GM18508 (cell line): Measurements from ENCODE around the gene TMOD3.
"Not testable (repeated sequence)": the region's sequence is repeated elsewhere in the genome, so short reads cannot be mapped to it uniquely, and the experiment has no call there.

Source experiments
- ATAC-seq: cut with Tn5 transposase; IDR thresholded peaks from one replicate; pipeline ENCODE4 v1.9.1; 2021; ENCODE audit warnings: moderate number of reproducible peaks; ENCODE audit not compliant: insufficient read depth, unreplicated experiment

TMOD3 gene

DNA sequence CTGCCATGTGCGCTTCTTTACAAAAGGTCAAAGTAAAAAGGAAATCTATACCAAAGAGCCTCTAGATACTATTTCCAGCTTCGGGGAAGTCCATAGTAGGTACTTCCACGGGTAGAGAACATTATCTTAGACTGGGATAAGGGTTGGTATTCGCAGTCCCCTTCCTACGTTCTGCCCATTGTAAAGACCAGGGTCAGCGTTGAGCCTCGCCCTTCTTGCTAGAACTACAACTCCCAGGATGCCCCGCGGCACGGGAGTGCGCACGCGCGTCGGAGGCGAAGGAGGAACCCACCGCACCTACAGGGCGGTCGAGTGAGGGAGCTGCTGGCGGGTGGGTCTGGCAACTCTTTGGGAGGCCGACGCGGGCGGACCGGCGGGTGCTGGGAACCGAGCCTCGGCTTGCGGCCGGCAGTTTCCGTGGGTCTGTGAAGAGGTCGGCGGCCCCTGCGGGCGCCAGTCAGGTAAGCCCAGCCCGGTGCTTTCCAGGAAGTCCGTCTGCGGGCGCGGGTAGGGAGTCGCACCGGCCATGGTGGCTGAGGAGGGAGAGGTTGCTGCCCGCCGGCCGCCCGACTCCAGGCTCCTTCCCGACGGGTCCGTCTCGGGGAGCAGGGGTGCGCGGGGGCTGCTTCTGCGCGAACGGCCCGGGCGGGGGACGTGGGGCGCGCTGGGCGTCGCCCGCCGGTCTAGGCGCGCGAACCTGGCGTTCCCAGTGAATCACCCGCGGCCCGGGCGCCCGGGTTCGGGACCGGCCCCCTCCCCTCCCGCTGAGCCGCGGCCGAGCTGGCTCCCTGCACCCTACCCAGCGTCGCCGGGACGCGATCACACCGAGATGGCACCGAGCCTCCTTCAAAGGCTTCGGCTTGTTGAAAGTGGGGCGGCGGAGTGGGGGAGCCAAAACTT is at the start of gene TMOD3:
Gene TMOD3, plus strand, starts transcription at position 278 of the 900 bp plus-strand sequence. CDS start 33,232 bp downstream, outside the sequence.
- ATAC-seq, result no peak

DNA sequence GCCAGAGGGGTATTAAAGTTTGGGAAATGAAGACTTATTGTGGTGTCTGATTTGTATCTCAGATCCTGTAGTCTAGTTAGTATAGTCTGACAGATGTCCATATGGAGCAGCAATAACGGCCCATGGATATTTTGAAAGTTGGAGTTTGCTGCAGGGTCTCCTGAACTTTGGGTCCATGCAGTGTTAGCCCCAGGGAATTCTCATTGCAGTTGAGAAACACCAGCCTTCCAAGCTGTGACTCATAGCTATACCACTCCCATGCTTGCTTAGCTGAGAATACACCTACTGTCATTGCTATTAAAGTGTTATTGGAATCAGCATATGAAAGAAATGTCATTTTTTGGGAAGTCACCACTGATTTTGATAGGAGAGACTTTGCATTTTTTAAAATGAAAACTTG is 48.8 kb upstream of the TMOD3 start:
- ATAC-seq, result no peak

DNA sequence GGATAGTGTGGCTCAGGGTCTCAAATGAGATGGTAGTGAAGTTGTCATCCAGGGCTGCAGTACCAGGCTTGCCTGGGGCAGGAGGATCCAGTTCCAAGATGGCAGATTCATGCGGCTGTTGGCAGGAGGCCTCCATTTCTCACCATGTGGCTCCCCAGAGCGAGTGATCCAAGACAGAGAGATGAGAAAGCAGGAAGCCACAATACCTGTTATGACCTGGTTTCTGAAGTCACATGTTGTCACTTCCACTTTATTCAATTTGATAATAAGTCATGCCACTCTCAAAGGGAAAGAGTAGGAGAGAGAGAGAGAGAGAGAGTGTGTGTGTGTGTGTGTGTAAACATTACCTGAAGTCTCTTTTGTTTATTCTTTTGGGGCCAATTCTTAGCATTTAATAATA is 47.9 kb upstream of the TMOD3 start:
- ATAC-seq, result no peak

GRCh38 chr15:51782357-51782896 is 47.0 kb upstream of the TMOD3 start:
- ATAC-seq, result no peak

DNA sequence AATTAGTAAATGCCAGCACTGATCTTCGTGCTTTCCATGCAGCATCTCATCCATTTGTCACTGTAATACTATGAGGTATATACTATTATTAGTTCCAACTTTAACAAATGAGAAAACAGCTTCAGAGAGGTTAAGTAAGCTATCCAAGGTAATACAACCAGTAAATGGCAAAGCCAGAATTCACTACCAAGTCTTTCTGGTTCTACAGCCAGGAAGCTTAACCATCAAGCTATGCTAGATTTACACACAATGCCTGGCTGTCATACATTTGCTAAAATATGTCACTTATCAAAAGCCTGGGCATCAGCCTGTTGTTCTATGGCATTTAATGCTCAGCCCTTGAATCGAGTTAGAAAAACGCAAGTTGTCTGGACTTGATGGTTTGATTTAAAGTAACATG is 45.5 kb upstream of the TMOD3 start:
- no peak for ATAC-seq

- not testable (repeated sequence) for ATAC-seq
Observed at GRCh38 chr15:51787130-51787529, 42.3 kb upstream of the TMOD3 start.

DNA sequence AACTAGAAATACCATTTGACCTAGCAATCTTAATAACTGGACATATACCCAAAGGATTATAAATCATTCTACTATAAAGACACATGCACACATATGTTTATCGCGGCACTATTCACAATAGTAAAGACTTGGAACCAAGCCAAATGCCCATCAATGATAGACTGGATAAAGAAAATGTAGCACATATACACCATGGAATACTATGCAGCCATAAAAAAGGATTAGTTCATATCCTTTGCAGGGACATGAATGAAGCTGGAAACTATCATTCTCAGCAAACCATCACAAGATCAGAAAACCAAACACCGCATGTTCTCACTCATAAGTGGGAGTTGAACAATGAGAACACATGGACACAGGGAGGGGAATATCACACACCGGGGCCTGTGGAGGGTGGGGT is 37.0 kb upstream of the TMOD3 start:
- not testable (repeated sequence) for ATAC-seq

GRCh38 chr15:51793521-51794305 is 35.7 kb upstream of the TMOD3 start:
- ATAC-seq, result no peak

DNA sequence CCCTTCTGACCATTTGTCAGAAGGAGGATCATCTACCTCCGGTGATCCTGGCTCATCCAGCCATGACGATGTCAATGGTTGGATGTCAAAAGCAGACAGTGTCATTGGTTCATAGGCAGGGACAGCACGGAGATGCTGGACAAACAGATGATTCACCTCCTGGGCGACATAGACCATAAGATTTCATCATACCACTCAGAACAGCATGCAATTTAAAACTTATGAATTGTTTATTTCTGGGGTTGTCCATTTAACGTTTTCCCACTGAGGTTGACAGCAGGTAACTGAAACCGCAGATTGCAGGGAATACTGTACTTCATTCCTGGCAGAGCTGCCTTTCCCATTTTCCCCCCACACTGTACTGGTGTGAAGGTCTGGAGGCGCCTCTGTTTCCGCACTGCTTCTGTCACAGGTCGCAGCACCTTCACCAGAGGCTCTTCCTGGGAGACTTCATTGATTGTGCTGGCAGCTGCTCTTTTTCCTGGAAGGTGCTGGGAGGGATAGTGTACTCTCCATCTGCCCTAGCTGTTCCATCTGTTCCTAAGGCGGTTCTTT is 32.5 kb upstream of the TMOD3 start:
- ATAC-seq, result no peak

- no peak for ATAC-seq
Observed at GRCh38 chr15:51798281-51798680, 31.2 kb upstream of the TMOD3 start.

GRCh38 chr15:51799282-51800252 is 29.9 kb upstream of the TMOD3 start:
- no peak for ATAC-seq

DNA sequence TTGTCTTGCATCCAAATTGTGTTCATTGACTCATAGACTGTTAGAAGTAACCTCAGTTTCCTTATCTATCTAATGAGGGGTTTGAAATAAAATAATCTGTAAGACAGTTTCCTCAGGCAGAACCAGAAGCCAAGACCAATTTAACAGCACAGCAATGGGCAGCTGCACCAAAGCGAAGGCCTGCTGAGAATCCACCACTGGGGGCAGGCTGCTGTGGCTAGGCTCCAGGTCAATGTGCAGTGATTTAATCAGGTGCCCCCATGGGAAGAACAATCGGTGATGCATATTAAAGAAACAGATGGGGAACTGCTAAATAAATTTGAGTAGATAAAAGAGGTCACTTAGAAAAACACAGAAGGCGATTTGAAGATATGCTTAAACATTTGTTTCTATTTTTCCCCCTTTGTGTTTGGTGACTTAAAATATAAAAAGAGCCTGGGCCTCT is 28.0 kb upstream of the TMOD3 start:
- no peak for ATAC-seq

GRCh38 chr15:51802593-51802992 is 26.9 kb upstream of the TMOD3 start:
- no peak for ATAC-seq

GRCh38 chr15:51803965-51804364 is 25.5 kb upstream of the TMOD3 start:
- no peak for ATAC-seq

- ATAC-seq, result no peak
Observed at GRCh38 chr15:51806123-51806522, 23.3 kb upstream of the TMOD3 start.

DNA sequence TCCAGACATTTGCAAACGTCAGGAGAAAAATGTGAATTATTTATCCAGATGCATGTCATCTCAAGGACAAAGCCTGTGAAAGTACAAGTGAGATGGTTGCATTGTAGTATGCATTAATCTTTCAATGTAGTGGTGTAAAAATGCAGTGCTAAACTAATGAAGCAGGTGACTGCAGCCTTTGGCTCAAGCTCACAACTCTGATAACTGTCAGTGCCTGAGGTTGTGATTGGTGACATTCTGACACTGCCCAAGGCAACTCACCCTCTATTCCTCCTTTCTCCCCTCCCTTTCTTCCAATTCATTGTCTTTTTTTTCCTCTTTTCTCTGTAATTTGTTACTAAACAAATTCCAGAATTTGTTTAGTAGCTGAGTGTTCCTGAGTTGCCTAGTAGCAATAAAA is 20.0 kb upstream of the TMOD3 start:
- no peak for ATAC-seq

GRCh38 chr15:51812598-51812997 is 16.9 kb upstream of the TMOD3 start:
- no peak for ATAC-seq

- no peak for ATAC-seq
Observed at GRCh38 chr15:51814606-51815005, 14.8 kb upstream of the TMOD3 start.

GRCh38 chr15:51816611-51817010 is 12.8 kb upstream of the TMOD3 start:
- no peak for ATAC-seq

GRCh38 chr15:51818150-51818549 is 11.3 kb upstream of the TMOD3 start:
- no peak for ATAC-seq
